ENCODE data around the gene RNASE3.
A peak's percentile ranks its signal among the peaks of the same experiment; 100 is the strongest.
"Not testable (repeated sequence)": the region's sequence is repeated elsewhere in the genome, so short reads cannot be mapped to it uniquely, and the experiment has no call there.

RNASE3 gene
- 0 reads per million in 2 experiments for total RNA-seq

DNA sequence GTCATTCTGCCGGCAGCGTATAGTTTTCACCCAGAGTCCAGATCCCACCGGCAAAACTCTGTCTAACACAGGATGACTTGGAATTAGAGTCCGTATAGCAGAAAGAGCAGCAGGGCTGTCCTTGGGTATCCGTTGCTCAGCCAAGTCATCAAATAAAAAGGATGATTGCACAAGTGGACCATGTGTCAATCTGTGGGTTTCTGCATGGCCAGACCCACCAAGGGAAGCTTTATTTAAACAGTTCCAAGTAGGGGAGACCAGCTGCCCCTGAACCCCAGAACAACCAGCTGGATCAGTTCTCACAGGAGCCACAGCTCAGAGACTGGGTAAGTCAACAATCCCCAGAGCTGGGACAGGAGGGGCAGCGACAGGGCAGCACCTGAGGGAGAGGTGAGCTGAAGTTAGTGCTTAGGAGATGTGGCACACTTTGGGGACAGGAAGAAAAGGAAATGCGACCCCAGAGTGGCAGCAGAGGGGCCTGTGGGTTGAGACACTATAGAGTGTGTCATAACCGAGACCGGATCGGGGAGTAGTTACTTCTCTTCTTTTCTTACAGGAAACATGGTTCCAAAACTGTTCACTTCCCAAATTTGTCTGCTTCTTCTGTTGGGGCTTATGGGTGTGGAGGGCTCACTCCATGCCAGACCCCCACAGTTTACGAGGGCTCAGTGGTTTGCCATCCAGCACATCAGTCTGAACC, at the start of gene RNASE3:
RNASE3 (plus strand) TSS at position 260 of the 700 bp plus-strand sequence; CDS start at position 562, 302 bp downstream.
- DNase-seq (ENCODE audit: low read depth): not testable (repeated sequence)

GRCh38 chr14:20846560-20846959, 44.6 kb upstream of the RNASE3 start:
- DNase-seq (ENCODE audit: low read depth): no peak

GRCh38 chr14:20848316-20848954, 42.8 kb upstream of the RNASE3 start:
- no peak for DNase-seq (ENCODE audit: low read depth)

- no peak for DNase-seq (ENCODE audit: low read depth)
Observed at GRCh38 chr14:20848955-20849570, 42.1 kb upstream of the RNASE3 start.

DNA sequence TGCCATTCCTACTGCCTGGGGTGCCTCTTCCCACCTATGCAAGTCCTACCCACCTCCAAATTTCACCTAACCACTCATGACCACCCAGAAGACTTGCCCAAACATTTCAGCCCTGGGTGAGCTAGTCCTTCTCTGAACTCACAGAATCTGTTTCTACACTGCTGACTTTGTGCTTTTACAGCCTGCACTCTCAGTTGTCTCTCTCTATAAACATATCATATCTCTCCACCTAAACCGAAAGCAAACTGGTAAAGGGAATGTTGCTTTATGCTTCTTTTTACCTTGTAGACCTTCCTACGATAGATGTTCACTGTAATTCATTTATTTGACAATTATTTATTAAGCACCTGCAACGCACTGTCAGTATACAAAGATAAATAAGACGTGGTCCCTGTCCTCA, 38.1 kb upstream of the RNASE3 start:
- DNase-seq (ENCODE audit: low read depth): no peak

- DNase-seq (ENCODE audit: low read depth): peak; percentile 14
Observed at GRCh38 chr14:20855652-20856291, 35.4 kb upstream of the RNASE3 start.

GRCh38 chr14:20857207-20857606, 34.0 kb upstream of the RNASE3 start:
- no peak for DNase-seq (ENCODE audit: low read depth)

DNA sequence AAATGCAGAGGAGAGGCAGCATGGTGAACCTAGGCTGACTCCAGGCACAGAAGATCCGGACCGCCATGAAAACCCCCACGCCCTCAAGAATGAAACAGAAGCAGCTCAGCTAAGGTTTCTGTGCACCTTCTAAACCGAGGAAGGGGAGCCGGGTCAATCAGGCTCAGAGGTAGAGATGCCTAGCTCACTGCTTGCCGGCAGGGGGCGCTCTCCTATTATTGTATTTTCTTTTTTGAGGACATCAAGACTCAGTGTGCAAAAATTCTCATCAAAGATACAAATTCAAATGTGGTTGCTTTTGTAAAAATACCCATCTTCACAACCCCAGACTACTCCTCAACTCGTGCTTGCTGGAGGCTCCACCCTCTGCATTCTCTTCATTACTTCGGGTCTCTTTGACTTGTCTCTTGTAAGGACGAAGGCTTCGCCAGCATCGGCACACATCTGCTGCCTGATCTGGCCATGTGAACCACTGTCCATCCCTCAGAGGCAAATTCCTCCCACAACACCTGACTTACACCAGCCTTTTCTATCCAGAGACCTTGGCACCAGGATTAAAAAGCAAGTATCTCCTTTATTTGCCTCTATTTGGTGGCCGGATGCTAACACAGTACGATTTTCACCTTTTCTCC, 33.4 kb upstream of the RNASE3 start:
- peak; percentile 56 for DNase-seq (ENCODE audit: low read depth)

DNA sequence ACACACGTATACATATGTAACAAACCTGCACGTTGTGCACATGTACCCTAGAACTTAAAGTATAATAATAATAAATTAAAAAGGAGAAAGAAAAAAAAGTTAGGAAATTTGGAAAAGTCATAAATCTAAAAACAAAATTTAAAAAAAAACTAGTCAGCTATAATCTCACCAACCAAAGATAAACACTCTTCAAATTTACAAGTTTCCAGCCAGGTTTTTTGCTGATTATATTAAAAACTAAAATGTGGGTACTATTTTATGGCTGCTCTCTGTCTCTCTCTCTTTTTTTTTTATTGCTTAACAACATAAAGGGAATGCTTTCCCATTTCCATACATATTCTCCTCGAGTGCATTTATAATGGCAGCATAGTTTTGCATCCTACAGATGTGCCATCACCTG, 25.0 kb upstream of the RNASE3 start:
- DNase-seq (ENCODE audit: low read depth): no peak

DNA sequence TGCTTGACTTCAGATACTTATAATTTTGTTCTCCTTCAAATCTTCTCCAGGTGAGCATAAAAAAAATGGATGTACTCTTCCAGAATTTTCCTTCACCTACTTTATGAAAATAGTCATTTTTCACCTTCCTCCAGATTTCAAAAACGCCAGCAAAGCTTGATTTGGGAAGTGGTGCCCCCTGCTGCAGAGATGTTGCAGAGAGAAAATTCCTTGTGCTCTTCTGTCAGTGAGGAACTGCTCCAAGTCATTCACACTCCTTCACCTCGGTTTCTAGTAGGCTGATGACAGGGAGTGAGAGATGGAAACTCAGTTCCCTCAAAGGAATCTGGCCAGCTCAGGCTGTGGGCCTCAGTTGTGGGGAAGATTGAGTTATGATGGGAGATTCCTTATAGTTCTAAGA, 24.2 kb upstream of the RNASE3 start:
- DNase-seq (ENCODE audit: low read depth): no peak

GRCh38 chr14:20873370-20874177, 17.6 kb upstream of the RNASE3 start:
- peak; percentile 56 for DNase-seq (ENCODE audit: low read depth)

GRCh38 chr14:20877016-20877415, 14.2 kb upstream of the RNASE3 start:
- DNase-seq (ENCODE audit: low read depth): no peak

- DNase-seq (ENCODE audit: low read depth): no peak
Observed at GRCh38 chr14:20878695-20879094, 12.5 kb upstream of the RNASE3 start.

GRCh38 chr14:20881229-20881628, 10.0 kb upstream of the RNASE3 start:
- not testable (repeated sequence) for DNase-seq (ENCODE audit: low read depth)

- DNase-seq (ENCODE audit: low read depth): not testable (repeated sequence)
Observed at GRCh38 chr14:20882787-20883186, 8.4 kb upstream of the RNASE3 start.

DNA sequence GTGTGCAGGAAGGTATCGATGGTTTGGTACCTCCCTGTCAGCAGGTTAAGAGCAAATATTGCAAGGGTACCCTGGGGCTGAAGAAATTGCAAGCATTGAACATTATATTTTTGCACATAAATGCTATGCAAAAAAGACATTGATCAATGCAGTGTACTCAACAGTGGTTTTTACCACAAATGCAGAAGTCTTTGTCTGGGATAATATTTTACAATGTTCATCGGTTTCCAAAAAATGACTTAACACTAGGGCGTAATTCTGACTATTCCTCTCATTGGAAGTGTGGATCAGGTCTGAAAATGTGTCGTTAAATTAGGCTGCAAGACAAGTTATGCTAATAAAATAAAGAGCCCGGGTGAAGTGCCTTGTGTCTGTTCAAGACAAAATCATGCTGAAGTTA, 2.8 kb upstream of the RNASE3 start:
- not testable (repeated sequence) for DNase-seq (ENCODE audit: low read depth)

DNA sequence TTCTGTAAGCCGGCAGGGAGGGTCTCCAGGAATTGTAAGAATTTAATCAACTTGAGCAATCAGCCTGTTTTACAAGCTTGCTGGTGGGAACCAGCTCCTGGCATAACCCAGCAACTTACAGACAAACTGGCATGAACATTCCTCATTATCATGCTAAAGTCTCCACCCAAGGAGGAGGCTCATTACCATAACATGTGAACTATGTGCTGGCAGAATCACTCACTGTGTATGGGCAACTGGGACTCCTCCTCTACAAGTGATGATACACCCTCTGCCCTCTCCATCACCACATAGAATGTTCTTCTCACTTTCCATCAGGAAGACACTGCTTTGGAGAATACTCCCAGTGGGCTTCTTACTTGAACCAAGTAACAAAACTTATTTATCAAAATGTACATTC, 4.1 kb downstream of the RNASE3 start:
- DNase-seq (ENCODE audit: low read depth): not testable (repeated sequence)

DNA sequence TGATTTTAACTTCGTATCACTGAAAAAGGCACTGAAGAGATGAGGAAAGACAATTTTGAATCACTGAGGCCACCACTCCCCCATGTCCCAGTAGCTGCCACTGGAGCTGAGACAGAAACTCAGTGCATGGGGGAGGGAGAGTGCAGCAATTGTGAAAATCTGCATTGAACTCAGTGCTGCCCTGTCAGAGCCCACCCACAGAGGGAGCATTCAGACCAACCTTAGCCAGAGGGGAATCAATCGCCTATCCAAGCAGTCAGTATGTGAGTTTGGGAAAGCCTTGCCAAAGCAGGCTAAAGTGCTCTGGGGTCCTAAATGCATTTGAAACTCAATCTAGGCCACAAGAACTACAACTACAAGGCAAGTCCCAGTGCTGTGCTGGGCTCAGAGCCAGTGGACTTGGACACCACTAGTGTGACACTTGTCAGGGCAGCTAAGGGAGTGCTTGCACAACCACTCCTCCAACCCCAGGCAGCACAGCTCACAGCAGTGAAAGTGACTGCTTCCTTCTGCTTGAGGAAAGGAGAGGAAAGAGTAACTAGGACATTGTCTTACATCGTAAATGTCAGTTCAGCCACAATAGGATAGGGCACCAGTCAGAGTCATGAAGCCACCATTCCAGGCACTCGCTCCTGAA, 13.3 kb downstream of the RNASE3 start:
- no peak for DNase-seq (ENCODE audit: low read depth)

- DNase-seq (ENCODE audit: low read depth): no peak
Observed at GRCh38 chr14:20905676-20906075, 14.5 kb downstream of the RNASE3 start.

- DNase-seq (ENCODE audit: low read depth): no peak
Observed at GRCh38 chr14:20907214-20907613, 16.0 kb downstream of the RNASE3 start.

- DNase-seq (ENCODE audit: low read depth): not testable (repeated sequence)
Observed at GRCh38 chr14:20910822-20911221, 19.6 kb downstream of the RNASE3 start.
